ENCODE data around the gene FGD3. TPM values are rescaled to one million over a fixed set of nuclear protein-coding genes. Genes with fewer than 3 reads are reported as not detected.

FGD3 gene
- total RNA-seq, 3 donors from 2014 or later: 10.2 to 18.0 (median 10.4) TPM

DNA sequence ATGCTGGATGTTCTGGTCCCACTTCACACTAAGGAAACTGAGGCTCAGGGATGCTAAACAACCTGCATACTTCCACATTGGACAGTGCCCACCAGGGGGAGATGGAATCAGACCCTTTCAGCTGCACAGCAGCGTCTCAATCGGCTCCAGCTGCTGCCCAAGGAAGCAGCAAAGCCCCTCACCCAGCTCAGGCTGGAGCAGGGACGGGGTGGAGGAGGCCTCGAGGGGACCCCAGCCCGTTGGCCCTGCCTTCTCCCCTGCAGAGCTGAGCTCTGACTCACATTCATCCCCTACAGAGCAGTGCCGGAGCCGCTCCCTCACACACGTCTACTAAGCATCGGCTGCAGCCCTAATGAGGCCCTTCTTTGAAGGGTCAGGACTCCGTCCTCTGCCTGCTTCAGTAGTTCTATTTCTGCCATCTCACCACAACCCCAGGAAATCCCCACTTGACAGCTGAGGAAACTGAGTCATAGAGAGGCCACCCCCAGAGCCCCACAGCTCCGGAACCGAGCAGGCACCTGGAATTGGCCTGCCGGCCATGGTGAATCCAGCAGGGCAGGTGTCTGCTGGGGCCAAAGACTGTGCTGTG, 89.7 kb downstream of the FGD3 start:
- H3K4me1 ChIP-seq: no peaks in the 10 kb centered on the region
- no peak for DNase-seq (ENCODE audit: low spot score in 2 of 2)
- H3K4me3 ChIP-seq: no peak overlapping the region
- intact Hi-C loops (cut with DNase I; ENCODE audit: low total_unique reads): no loop called here
- H3K27ac ChIP-seq: no peak overlapping the region
- H3K9me3 ChIP-seq: no peaks in the 10 kb centered on the region
- no peaks in the 10 kb centered on the region for H3K36me3 ChIP-seq
- no peaks in the 10 kb centered on the region for H3K27me3 ChIP-seq
- TF ChIP-seq, protein P1, sequence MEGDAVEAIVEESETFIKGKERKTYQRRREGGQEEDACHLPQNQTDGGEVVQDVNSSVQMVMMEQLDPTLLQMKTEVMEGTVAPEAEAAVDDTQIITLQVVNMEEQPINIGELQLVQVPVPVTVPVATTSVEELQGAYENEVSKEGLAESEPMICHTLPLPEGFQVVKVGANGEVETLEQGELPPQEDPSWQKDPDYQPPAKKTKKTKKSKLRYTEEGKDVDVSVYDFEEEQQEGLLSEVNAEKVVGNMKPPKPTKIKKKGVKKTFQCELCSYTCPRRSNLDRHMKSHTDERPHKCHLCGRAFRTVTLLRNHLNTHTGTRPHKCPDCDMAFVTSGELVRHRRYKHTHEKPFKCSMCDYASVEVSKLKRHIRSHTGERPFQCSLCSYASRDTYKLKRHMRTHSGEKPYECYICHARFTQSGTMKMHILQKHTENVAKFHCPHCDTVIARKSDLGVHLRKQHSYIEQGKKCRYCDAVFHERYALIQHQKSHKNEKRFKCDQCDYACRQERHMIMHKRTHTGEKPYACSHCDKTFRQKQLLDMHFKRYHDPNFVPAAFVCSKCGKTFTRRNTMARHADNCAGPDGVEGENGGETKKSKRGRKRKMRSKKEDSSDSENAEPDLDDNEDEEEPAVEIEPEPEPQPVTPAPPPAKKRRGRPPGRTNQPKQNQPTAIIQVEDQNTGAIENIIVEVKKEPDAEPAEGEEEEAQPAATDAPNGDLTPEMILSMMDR (IDR thresholded peaks at IDR 0.05): no peak
- TF ChIP-seq POLR2AphosphoS5 (IDR thresholded peaks at IDR 0.05) (no peak), POLR2A (IDR thresholded peaks at IDR 0.05) (no peak)

DNA sequence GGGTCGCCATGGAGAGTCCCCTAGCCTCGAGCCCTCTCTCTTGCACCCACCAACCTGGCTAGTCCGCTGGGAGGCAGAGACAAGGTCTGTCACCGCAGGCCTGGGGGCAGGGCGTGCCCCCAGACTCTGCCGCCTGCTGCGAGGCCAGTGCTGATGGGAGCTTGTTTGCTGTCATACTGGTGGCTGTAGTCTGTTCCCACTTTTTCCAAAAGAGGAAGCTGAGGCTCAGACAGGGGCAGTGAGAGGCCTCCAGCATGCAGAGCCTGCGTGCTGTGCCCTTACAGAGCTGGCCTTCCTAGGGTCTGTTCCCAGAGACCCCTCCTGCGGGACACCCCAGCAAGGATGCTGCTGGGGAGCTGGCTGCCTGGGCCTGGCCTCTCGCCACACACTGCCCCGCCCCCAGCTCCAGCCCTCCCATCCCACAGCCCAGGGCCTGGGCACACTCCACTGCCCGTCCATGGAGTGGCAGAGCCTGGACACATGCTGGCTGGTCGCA, 90.2 kb downstream of the FGD3 start:
- TF ChIP-seq POLR2A (IDR thresholded peaks at IDR 0.05) (no peak), POLR2AphosphoS5 (IDR thresholded peaks at IDR 0.05) (no peak)
- TF ChIP-seq, protein P1 (IDR thresholded peaks at IDR 0.05): no peak
- no peaks in the 10 kb centered on the region for H3K36me3 ChIP-seq
- no peaks in the 10 kb centered on the region for H3K4me1 ChIP-seq
- no peak overlapping the region for H3K4me3 ChIP-seq
- no peaks in the 10 kb centered on the region for H3K27me3 ChIP-seq
- no peak for DNase-seq (ENCODE audit: low spot score in 2 of 2)
- H3K9me3 ChIP-seq: no peaks in the 10 kb centered on the region
- no peak overlapping the region for H3K27ac ChIP-seq
- intact Hi-C loops (cut with DNase I; ENCODE audit: low total_unique reads): no loop called here

DNA sequence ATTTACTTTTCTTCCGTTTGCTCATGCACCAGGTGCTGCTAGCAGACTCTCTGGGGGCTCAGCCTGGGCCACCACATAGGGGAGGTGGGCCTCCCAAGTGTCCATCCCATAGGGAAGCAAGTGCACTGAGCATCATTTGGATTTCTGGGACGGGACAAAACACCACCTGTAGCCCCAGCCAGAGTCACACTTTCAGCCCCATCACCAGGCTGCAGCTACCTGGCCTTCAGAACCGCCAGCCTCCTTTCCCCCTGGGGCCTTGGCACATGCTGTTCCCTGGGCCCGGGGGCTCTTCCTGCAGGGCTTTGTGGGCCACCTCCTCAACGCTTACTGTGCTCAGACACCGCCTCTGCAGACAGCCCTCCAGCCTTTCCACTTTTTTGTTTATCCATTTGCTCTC, 91.6 kb downstream of the FGD3 start:
- Histone ChIP-seq H3K4me3 (no peak overlapping the region), H3K9me3 (no peaks in the 10 kb centered on the region), H3K4me1 (no peaks in the 10 kb centered on the region), H3K27me3 (no peaks in the 10 kb centered on the region), H3K27ac (no peak overlapping the region), H3K36me3 (no peaks in the 10 kb centered on the region)
- no peak for DNase-seq (ENCODE audit: low spot score in 2 of 2)
- TF ChIP-seq POLR2A (IDR thresholded peaks at IDR 0.05) (no peak), POLR2AphosphoS5 (IDR thresholded peaks at IDR 0.05) (no peak)
- TF ChIP-seq, protein P1 (IDR thresholded peaks at IDR 0.05): no peak
- intact Hi-C loops (cut with DNase I; ENCODE audit: low total_unique reads): no loop called here

DNA sequence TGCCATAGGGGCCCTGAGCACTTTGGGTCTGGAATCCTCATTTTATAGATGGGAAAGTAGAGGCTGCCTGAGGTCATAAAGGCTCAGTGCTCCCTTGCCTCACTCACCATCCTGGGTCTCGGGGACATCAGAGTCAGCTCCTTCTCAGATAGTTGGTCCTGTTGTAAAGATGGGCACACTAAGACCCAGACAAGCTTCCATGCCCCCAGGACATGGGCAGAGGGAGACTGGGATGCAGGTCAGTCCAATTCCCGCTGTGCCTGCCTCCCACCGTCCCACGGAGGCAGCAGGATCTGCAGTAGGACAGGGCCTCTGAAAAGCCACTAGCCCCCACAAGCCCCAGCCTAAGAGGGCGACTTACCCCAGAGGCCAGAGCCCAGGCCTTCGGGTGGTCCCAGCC, 92.1 kb downstream of the FGD3 start:
- H3K9me3 ChIP-seq: no peaks in the 10 kb centered on the region
- H3K4me1 ChIP-seq: no peaks in the 10 kb centered on the region
- DNase-seq (ENCODE audit: low spot score in 2 of 2): no peak
- H3K27ac ChIP-seq: no peak overlapping the region
- intact Hi-C loops (cut with DNase I; ENCODE audit: low total_unique reads): no loop called here
- no peak overlapping the region for H3K4me3 ChIP-seq
- H3K36me3 ChIP-seq: no peaks in the 10 kb centered on the region
- no peaks in the 10 kb centered on the region for H3K27me3 ChIP-seq
- no peak for TF ChIP-seq POLR2AphosphoS5 (IDR thresholded peaks at IDR 0.05)
- TF ChIP-seq, protein P1 (IDR thresholded peaks at IDR 0.05): no peak
- TF ChIP-seq POLR2A (IDR thresholded peaks at IDR 0.05): no peak

DNA sequence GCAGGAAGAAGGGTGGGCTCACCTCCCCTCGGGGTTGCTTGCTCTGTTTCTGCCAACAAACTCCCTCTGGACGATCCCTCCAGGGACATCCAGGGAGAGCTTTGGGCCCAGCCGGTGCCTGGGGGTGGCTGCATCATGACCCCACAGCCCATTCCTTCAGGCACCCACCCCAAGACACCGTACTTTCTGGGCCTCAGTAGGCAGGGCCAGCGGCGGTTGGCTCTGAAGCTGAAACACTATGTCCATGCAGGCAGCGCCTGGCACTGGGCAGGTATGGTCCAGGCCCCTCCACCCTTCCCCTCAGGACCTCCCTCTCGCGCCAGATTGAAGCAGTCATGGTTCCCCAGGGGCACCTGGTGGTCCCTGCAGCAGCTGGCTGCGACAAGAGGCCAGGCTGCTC, 92.7 kb downstream of the FGD3 start:
- H3K27me3 ChIP-seq: no peaks in the 10 kb centered on the region
- TF ChIP-seq, protein P1 (IDR thresholded peaks at IDR 0.05): no peak
- TF ChIP-seq POLR2AphosphoS5 (IDR thresholded peaks at IDR 0.05) (no peak), POLR2A (IDR thresholded peaks at IDR 0.05) (no peak)
- H3K4me1 ChIP-seq: no peaks in the 10 kb centered on the region
- H3K27ac ChIP-seq: no peak overlapping the region
- no peak for DNase-seq (ENCODE audit: low spot score in 2 of 2)
- intact Hi-C loops (cut with DNase I; ENCODE audit: low total_unique reads): no loop called here
- no peaks in the 10 kb centered on the region for H3K9me3 ChIP-seq
- no peaks in the 10 kb centered on the region for H3K36me3 ChIP-seq
- H3K4me3 ChIP-seq: no peak overlapping the region
